HFF-Myc (cell line): Measurements from ENCODE around the gene THY1.
"Not testable (repeated sequence)": the region's sequence is repeated elsewhere in the genome, so short reads cannot be mapped to it uniquely, and the experiment has no call there.

Experiments
- DNase-seq: peaks from one replicate; pipeline ENCODE4 v3.0.0-alpha.2; 2011; ENCODE audit warnings: low read depth; ENCODE audit errors: extremely low read depth
- H3K4me3 ChIP-seq: replicated peaks from 2 replicates; pipeline ENCODE4 v1.5.1; 2011; ENCODE audit warnings: low read depth, mild to moderate bottlenecking, control low read depth, low read length
- CTCF ChIP-seq: IDR thresholded peaks from 2 replicates; pipeline ENCODE4 v1.5.1; 2012; ENCODE audit warnings: mild to moderate bottlenecking, low read depth, low read length, control low read depth; ENCODE audit errors: missing control alignments

THY1 gene

GRCh38 chr11:119415517-119415916, 7.5 kb downstream of the THY1 start:
- DNase-seq, result no peak
- TF ChIP-seq CTCF, result no peak
- H3K4me3 ChIP-seq, result no peak overlapping the region

- H3K4me3 ChIP-seq, result no peak overlapping the region
- no peak for TF ChIP-seq CTCF
- no peak for DNase-seq
Measured at GRCh38 chr11:119414734-119415133, 8.2 kb downstream of the THY1 start.

GRCh38 chr11:119414321-119414720, 8.7 kb downstream of the THY1 start:
- no peak for TF ChIP-seq CTCF
- no peak for DNase-seq
- no peak overlapping the region for H3K4me3 ChIP-seq

- no peak overlapping the region for H3K4me3 ChIP-seq
- no peak for DNase-seq
- no peak for TF ChIP-seq CTCF
Measured at GRCh38 chr11:119412072-119412471, 10.9 kb downstream of the THY1 start.

GRCh38 chr11:119410501-119410900, 12.5 kb downstream of the THY1 start:
- no peak for TF ChIP-seq CTCF
- no peak overlapping the region for H3K4me3 ChIP-seq
- no peak for DNase-seq

- no peak for TF ChIP-seq CTCF
- no peak for DNase-seq
- no peak overlapping the region for H3K4me3 ChIP-seq
Measured at GRCh38 chr11:119409731-119410130, 13.2 kb downstream of the THY1 start.

GRCh38 chr11:119406005-119406404, 17.0 kb downstream of the THY1 start:
- DNase-seq, result no peak
- no peak overlapping the region for H3K4me3 ChIP-seq
- TF ChIP-seq CTCF, result no peak

- not testable (repeated sequence) for DNase-seq, H3K4me3 ChIP-seq
Measured at GRCh38 chr11:119405448-119405847, 17.5 kb downstream of the THY1 start.
